Measurements from ENCODE around the gene RPLP1. TPM values are rescaled to one million over a fixed set of nuclear protein-coding genes. Genes with fewer than 3 reads are reported as not detected.

The RPLP1 gene
- total RNA-seq, 4 donors from 2014 or later = 472 to 728 (median 583) TPM

DNA sequence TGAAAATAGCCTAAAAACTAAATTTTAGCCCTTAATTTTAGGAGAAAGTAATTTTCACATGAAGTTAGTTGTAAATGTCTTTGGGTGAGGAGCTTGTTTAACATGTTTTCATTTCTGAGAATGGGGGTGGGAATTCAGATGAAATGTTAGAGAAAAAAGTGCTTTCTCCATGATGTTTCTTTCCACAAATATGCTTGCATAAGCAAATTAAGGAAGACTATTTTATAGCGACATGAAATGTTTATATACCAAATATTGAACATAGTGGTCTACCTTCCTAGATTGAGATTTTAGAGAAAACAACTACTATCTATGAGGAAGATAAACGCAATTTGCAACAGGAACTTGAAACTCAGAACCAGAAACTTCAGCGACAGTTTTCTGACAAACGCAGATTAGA, 13.0 kb upstream of the RPLP1 start:
- no peak for TF ChIP-seq CTCF (IDR thresholded peaks at IDR 0.05; ENCODE audit: low read depth)

DNA sequence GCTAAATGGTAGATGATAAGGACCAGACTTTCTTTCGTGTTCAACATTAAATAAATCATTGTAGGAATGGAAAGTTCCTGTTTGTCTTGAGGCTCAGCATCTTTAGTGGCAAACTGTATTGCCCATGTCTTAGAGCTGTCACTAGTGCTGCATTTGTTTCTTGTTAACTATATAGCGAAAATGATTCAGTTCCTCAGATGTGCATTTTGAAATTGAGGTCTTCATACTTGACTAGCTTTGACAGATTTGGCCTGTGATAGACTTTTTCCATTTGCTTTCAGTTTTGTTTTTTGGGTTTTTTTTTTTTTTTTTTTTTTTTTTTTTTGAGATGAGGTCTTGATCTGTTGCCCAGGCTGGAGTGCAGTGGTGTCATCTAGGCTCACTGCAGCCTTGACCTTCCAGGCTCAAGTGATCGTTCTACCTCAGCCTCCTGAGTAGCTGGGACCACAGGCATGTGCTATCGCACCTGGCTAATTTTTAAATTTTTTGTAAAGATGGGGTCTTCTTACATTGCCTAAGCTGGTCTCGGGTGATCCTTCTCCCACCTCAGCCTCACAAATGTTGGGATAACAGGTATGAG, 9.5 kb upstream of the RPLP1 start:
- TF ChIP-seq CTCF (IDR thresholded peaks at IDR 0.05; ENCODE audit: low read depth) = no peak

DNA sequence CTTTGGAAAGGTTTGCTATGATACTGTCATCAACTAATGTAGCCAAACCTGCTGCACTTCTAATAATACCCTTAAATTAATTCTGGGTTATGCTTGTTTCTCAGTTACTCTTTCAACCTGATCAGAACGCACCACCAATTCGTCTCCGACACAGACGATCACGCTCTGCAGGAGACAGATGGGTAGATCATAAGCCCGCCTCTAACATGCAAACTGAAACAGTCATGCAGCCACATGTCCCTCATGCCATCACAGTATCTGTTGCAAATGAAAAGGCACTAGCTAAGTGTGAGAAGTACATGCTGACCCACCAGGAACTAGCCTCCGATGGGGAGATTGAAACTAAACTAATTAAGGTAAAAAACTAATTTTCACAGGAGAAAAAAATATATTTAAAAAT, 7.9 kb upstream of the RPLP1 start:
- TF ChIP-seq CTCF (IDR thresholded peaks at IDR 0.05; ENCODE audit: low read depth) = no peak

- TF ChIP-seq CTCF (IDR thresholded peaks at IDR 0.05; ENCODE audit: low read depth) = no peak
These were observed 5.7 kb upstream of the RPLP1 start for GRCh38 chr15:69446953-69447352.

- TF ChIP-seq CTCF (IDR thresholded peaks at IDR 0.05; ENCODE audit: low read depth) = no peak
These were observed 1.5 kb upstream of the RPLP1 start for GRCh38 chr15:69450968-69451695.

- TF ChIP-seq CTCF (IDR thresholded peaks at IDR 0.05; ENCODE audit: low read depth) = no peak
These were observed 497 bp upstream of the RPLP1 start for GRCh38 chr15:69451951-69452691.

DNA sequence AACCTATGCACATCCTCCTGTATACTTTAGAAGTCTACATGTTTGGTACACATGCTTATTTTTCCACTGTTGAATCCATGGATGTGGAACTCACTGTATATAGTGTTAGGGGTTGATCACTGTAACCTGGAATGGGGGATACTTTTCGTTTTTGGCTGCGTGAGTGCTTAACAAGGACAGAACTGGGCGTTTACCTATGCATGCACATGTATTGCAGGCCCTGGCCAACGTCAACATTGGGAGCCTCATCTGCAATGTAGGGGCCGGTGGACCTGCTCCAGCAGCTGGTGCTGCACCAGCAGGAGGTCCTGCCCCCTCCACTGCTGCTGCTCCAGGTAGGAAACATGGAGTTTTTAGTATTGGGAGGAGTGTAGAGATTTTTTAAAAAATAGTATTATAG, 2.3 kb downstream of the RPLP1 start:
- TF ChIP-seq CTCF (IDR thresholded peaks at IDR 0.05; ENCODE audit: low read depth) = no peak

Data from subcutaneous adipose tissue (tissue), 4 donors.